GM20000 (cell line): ENCODE results near the gene CASP7.

Experiments
- DNase-seq: peaks from one replicate; pipeline ENCODE4 v3.0.0; 2012; ENCODE audit warnings: low spot score
- CTCF ChIP-seq: IDR thresholded peaks from 2 replicates; pipeline ENCODE4 v1.5.1; 2012; ENCODE audit warnings: mild to moderate bottlenecking, control low read depth; ENCODE audit errors: extremely low read depth, missing control alignments

Gene CASP7

GRCh38 chr10:113742466-113742865, 62.8 kb downstream of the CASP7 start:
- no peak for DNase-seq
- no peak for TF ChIP-seq CTCF

- no peak for TF ChIP-seq CTCF
- no peak for DNase-seq
These were observed 63.9 kb downstream of the CASP7 start for GRCh38 chr10:113743594-113743993.

GRCh38 chr10:113745374-113745773, 65.7 kb downstream of the CASP7 start:
- no peak for DNase-seq
- no peak for TF ChIP-seq CTCF

GRCh38 chr10:113746217-113746957, 66.7 kb downstream of the CASP7 start:
- no peak for DNase-seq
- TF ChIP-seq CTCF = no peak

- no peak for TF ChIP-seq CTCF
- no peak for DNase-seq
These were observed 71.5 kb downstream of the CASP7 start, which contains the start of gene PLEKHS1 for GRCh38 chr10:113751181-113751732. PLEKHS1 (plus strand) TSS chr10:113751682; CDS start chr10:113755278, 3,596 bp downstream.

- no peak for DNase-seq
- no peak for TF ChIP-seq CTCF
These were observed 72.8 kb downstream of the CASP7 start for GRCh38 chr10:113752553-113752952.

GRCh38 chr10:113753020-113753692, 73.4 kb downstream of the CASP7 start:
- no peak for TF ChIP-seq CTCF
- no peak for DNase-seq
